NCI-H2227 (cell line): Measurements from ENCODE around the gene AZGP1.
"Not testable (repeated sequence)": the region's sequence is repeated elsewhere in the genome, so short reads cannot be mapped to it uniquely, and the experiment has no call there.

Experiments
- DNase-seq: peaks from one replicate; lab custom pipeline; 2025; ENCODE audit not compliant: unreplicated experiment; lab: John Stamatoyannopoulos, UW

Gene AZGP1

GRCh38 chr7:99975782-99976521 is at the start of gene AZGP1:
TSS of gene AZGP1 (minus strand) at chr7:99976031. CDS start at chr7:99976020, 11 bp downstream.
- DNase-seq, result no peak

- no peak for DNase-seq
These were observed 48.3 kb upstream of the AZGP1 start for GRCh38 chr7:100024020-100024619.

GRCh38 chr7:100023526-100023925 is 47.7 kb upstream of the AZGP1 start:
- no peak for DNase-seq

GRCh38 chr7:100022621-100023020 is 46.8 kb upstream of the AZGP1 start:
- no peak for DNase-seq

- DNase-seq, result no peak
These were observed 45.5 kb upstream of the AZGP1 start for GRCh38 chr7:100021297-100021696.

- DNase-seq, result no peak
These were observed 44.1 kb upstream of the AZGP1 start for GRCh38 chr7:100019908-100020307.

GRCh38 chr7:100017875-100018274 is 42.0 kb upstream of the AZGP1 start:
- no peak for DNase-seq

GRCh38 chr7:100017300-100017699 is 41.5 kb upstream of the AZGP1 start:
- no peak for DNase-seq

GRCh38 chr7:100016215-100016901 is 40.5 kb upstream of the AZGP1 start:
- peak; percentile 25 for DNase-seq

GRCh38 chr7:100015232-100016214 is 39.7 kb upstream of the AZGP1 start, which contains the start of gene ZKSCAN1:
TSS of gene ZKSCAN1 (plus strand) at chr7:100015596. CDS start at chr7:100023507, 7,911 bp downstream.
- DNase-seq, result peak; percentile 97

- DNase-seq, result no peak
These were observed 37.5 kb upstream of the AZGP1 start for GRCh38 chr7:100013328-100013676.

GRCh38 chr7:100012385-100013327 is 36.8 kb upstream of the AZGP1 start:
- DNase-seq, result not testable (repeated sequence)

GRCh38 chr7:100011516-100011915 is 35.7 kb upstream of the AZGP1 start:
- DNase-seq, result no peak

GRCh38 chr7:100010901-100011300 is 35.1 kb upstream of the AZGP1 start:
- DNase-seq, result no peak

GRCh38 chr7:100009952-100010351 is 34.1 kb upstream of the AZGP1 start:
- DNase-seq, result not testable (repeated sequence)

GRCh38 chr7:100008525-100008924 is 32.7 kb upstream of the AZGP1 start:
- no peak for DNase-seq

- DNase-seq, result peak; percentile 15
These were observed 32.1 kb upstream of the AZGP1 start for GRCh38 chr7:100007887-100008286.

GRCh38 chr7:100003711-100004661 is 28.2 kb upstream of the AZGP1 start:
- peak; percentile 25 for DNase-seq

GRCh38 chr7:100000239-100000638 is 24.4 kb upstream of the AZGP1 start:
- no peak for DNase-seq
